Lower lobe of right lung (tissue), 2 donors: ENCODE results near the gene SRBD1. TPM values are rescaled to one million over a fixed set of nuclear protein-coding genes. Genes with fewer than 3 reads are reported as not detected.

ENCODE experiments used
- ATAC-seq, 2 donors: fragments of 200-7000 bp; cut with Tn5 transposase; one replicate each; pipeline ENCODE4 v1.9.1; 2020 to 2022; ENCODE audit warnings: mild to moderate bottlenecking in 2 of 2, moderate library complexity in 2 of 2
- DNase-seq: peaks from one replicate; pipeline ENCODE4 v3.0.0-alpha.2; 2020
- H3K27ac ChIP-seq: fragments of 200-600 bp; one replicate; pipeline ENCODE4 v1.8.0; 2022
- H3K27me3 ChIP-seq: fragments of 200-600 bp; one replicate; pipeline ENCODE4 v1.8.0; 2022; ENCODE audit warnings: low read depth
- H3K36me3 ChIP-seq: fragments of 200-600 bp; one replicate; pipeline ENCODE4 v1.8.0; 2022; ENCODE audit warnings: mild to moderate bottlenecking
- H3K4me1 ChIP-seq: fragments of 200-600 bp; one replicate; pipeline ENCODE4 v1.8.0; 2022
- H3K4me3 ChIP-seq: fragments of 200-600 bp; one replicate; pipeline ENCODE4 v1.8.0; 2022; ENCODE audit warnings: mild to moderate bottlenecking
- H3K9me3 ChIP-seq: fragments of 200-600 bp; one replicate; pipeline ENCODE4 v1.8.0; 2022
- CTCF ChIP-seq: fragments of 200-600 bp; IDR thresholded peaks from one replicate; pipeline ENCODE4 v1.8.0; 2022; ENCODE audit warnings: antibody characterized with exemption, mild to moderate bottlenecking
- intact Hi-C: fragments of 100-400 bp; cut with DNase I; formaldehyde crosslinking; loops from one replicate; pipeline ENCODE4 v1.11.0; 2022
- total RNA-seq: library from RNA; stranded (reverse); fragmentation: NEBNext Ultra II Directional; extraction: Animal tissue kit (Norgen Biotek cat#: 25700); gene quantifications from one replicate; pipeline ENCODE4 v1.2.1, GENCODE V29; 2021
- donor health status: DM: no; HTN: yes; CAD: no; lungs with severe emphysema.

SRBD1 gene
- total RNA-seq, 1 donor from 2014 or later = 15.4 TPM

- H3K36me3 ChIP-seq = no peaks in the 10 kb centered on the region
- intact Hi-C loops = no loop called here
- no peaks in the 10 kb centered on the region for H3K4me1 ChIP-seq
- TF ChIP-seq CTCF = no peak
- H3K4me3 ChIP-seq = no peak overlapping the region
- H3K9me3 ChIP-seq = no peaks in the 10 kb centered on the region
- ATAC-seq (no peak), DNase-seq (no peak)
- H3K27me3 ChIP-seq = no peaks in the 10 kb centered on the region
- no peak overlapping the region for H3K27ac ChIP-seq
Measured at GRCh38 chr2:45353879-45354278, 257.2 kb downstream of the SRBD1 start.

GRCh38 chr2:45352506-45352905 is 258.6 kb downstream of the SRBD1 start:
- Histone ChIP-seq H3K27ac (no peak overlapping the region), H3K4me3 (no peak overlapping the region), H3K36me3 (no peaks in the 10 kb centered on the region), H3K27me3 (no peaks in the 10 kb centered on the region), H3K9me3 (no peaks in the 10 kb centered on the region), H3K4me1 (no peaks in the 10 kb centered on the region)
- TF ChIP-seq CTCF = no peak
- ATAC-seq (no peak), DNase-seq (no peak)
- intact Hi-C loops = no loop called here

GRCh38 chr2:45345331-45346234 is 265.5 kb downstream of the SRBD1 start:
- intact Hi-C loops = no loop called here
- H3K27ac ChIP-seq = no peak overlapping the region
- H3K4me1 ChIP-seq = no peaks in the 10 kb centered on the region
- no peaks in the 10 kb centered on the region for H3K36me3 ChIP-seq
- no peak overlapping the region for H3K4me3 ChIP-seq
- DNase-seq (no peak), ATAC-seq (no peak)
- no peaks in the 10 kb centered on the region for H3K9me3 ChIP-seq
- no peak for TF ChIP-seq CTCF
- H3K27me3 ChIP-seq = no peaks in the 10 kb centered on the region

- Histone ChIP-seq H3K36me3 (no peaks in the 10 kb centered on the region), H3K4me1 (no peaks in the 10 kb centered on the region), H3K27me3 (no peaks in the 10 kb centered on the region), H3K9me3 (no peaks in the 10 kb centered on the region), H3K4me3 (no peak overlapping the region), H3K27ac (no peak overlapping the region)
- TF ChIP-seq CTCF = no peak
- intact Hi-C loops = no loop called here
- no peak for DNase-seq
- no peak for ATAC-seq
Measured at GRCh38 chr2:45344502-45344901, 266.6 kb downstream of the SRBD1 start.

GRCh38 chr2:45344071-45344470 is 267.0 kb downstream of the SRBD1 start:
- Histone ChIP-seq H3K4me1 (no peaks in the 10 kb centered on the region), H3K36me3 (no peaks in the 10 kb centered on the region), H3K9me3 (no peaks in the 10 kb centered on the region), H3K27me3 (no peaks in the 10 kb centered on the region), H3K27ac (no peak overlapping the region), H3K4me3 (no peak overlapping the region)
- intact Hi-C loops = no loop called here
- no peak for DNase-seq
- ATAC-seq = no peak
- TF ChIP-seq CTCF = no peak
